ENCODE results near the gene CASP9. TPM values are rescaled to one million over a fixed set of nuclear protein-coding genes. Genes with fewer than 3 reads are reported as not detected.

Gene CASP9
- total and polyA plus RNA-seq, 2 of the 13 experiments (the other 11 are each of a cell fraction or from before 2014, with no cell fraction given): 8.5 to 11.5 TPM

- TF ChIP-seq, protein P1, sequence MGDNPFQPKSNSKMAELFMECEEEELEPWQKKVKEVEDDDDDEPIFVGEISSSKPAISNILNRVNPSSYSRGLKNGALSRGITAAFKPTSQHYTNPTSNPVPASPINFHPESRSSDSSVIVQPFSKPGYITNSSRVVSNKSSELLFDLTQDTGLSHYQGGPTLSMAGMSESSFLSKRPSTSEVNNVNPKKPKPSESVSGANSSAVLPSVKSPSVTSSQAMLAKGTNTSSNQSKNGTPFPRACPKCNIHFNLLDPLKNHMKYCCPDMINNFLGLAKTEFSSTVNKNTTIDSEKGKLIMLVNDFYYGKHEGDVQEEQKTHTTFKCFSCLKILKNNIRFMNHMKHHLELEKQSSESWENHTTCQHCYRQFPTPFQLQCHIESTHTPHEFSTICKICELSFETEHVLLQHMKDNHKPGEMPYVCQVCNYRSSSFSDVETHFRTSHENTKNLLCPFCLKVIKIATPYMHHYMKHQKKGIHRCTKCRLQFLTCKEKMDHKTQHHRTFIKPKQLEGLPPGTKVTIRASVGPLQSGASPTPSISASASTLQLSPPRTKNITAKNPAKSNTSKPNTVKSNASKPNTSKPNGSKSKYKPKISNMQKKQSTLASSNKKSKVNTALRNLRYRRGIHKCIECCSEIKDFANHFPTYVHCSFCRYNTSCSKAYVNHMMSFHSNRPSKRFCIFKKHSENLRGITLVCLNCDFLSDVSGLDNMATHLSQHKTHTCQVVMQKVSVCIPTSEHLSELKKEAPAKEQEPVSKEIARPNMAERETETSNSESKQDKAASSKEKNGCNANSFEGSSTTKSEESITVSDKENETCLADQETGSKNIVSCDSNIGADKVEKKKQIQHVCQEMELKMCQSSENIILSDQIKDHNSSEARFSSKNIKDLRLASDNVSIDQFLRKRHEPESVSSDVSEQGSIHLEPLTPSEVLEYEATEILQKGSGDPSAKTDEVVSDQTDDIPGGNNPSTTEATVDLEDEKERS (CRISPR knock-in tag; IDR thresholded peaks at IDR 0.05): no peak
- TF ChIP-seq HOXA3 (CRISPR knock-in tag; IDR thresholded peaks at IDR 0.05) (peak; percentile 82), ZNF121 (CRISPR knock-in tag; IDR thresholded peaks at IDR 0.05) (no peak), ZNF572 (CRISPR knock-in tag; IDR thresholded peaks at IDR 0.05) (no peak), ZNF563 (CRISPR knock-in tag; IDR thresholded peaks at IDR 0.05) (peak; percentile 85), ZBTB20 (CRISPR knock-in tag; IDR thresholded peaks at IDR 0.05; ENCODE audit: borderline replicate concordance, low read depth) (peak; percentile 23; the same call in 1 of the 2 replicates), ZNF678 (CRISPR knock-in tag; IDR thresholded peaks at IDR 0.05) (0 out of 2 replicates have a peak, but pooled peaks have one; percentile 38), KAT8 (CRISPR knock-in tag; IDR thresholded peaks at IDR 0.05) (peak; percentile 93), ZSCAN22 (CRISPR knock-in tag; IDR thresholded peaks at IDR 0.05) (no peak), ZNF556 (CRISPR knock-in tag; IDR thresholded peaks at IDR 0.05; ENCODE audit: borderline replicate concordance) (peak; percentile 91; the same call in 1 of the 2 replicates), ZNF33B (CRISPR knock-in tag; IDR thresholded peaks at IDR 0.05) (no peak), HCFC1 (IDR thresholded peaks at IDR 0.05; ENCODE audit: low read depth, low read length) (peak; percentile 69), UBTF (CRISPR knock-in tag; IDR thresholded peaks at IDR 0.05) (peak; percentile 93), ZBTB21 (CRISPR knock-in tag; IDR thresholded peaks at IDR 0.05) (peak; percentile 56; the same call in 1 of the 2 replicates), CENPX (CRISPR knock-in tag; IDR thresholded peaks at IDR 0.05) (no peak), FOSL2 (CRISPR knock-in tag; IDR thresholded peaks at IDR 0.05) (peak; percentile 68), LRRFIP1 (CRISPR knock-in tag; conservative IDR thresholded peaks at IDR 0.05) (no peak), ZKSCAN8 (CRISPR knock-in tag; IDR thresholded peaks at IDR 0.05; ENCODE audit: borderline replicate concordance) (peak; percentile 44; the same call in 1 of the 2 replicates), ERF (CRISPR knock-in tag; IDR thresholded peaks at IDR 0.05) (peak; percentile 82), FOXO1 (CRISPR knock-in tag; IDR thresholded peaks at IDR 0.05) (0 out of 2 replicates have a peak, but pooled peaks have one; percentile 34), SNAPC2 (CRISPR knock-in tag; IDR thresholded peaks at IDR 0.05) (peak; percentile 44; the same call in 1 of the 2 replicates)
- TF ChIP-seq, protein P2, sequence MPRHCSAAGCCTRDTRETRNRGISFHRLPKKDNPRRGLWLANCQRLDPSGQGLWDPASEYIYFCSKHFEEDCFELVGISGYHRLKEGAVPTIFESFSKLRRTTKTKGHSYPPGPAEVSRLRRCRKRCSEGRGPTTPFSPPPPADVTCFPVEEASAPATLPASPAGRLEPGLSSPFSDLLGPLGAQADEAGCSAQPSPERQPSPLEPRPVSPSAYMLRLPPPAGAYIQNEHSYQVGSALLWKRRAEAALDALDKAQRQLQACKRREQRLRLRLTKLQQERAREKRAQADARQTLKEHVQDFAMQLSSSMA (CRISPR knock-in tag; IDR thresholded peaks at IDR 0.05): peak; percentile 80
Observed at GRCh38 chr1:15526490-15527339, 2.7 kb upstream of the CASP9 start, which contains the start of gene DNAJC16 (continued).

Data from HepG2 (cell line).